C1 segment of cervical spinal cord (tissue), 14 donors: ENCODE results near the gene NSG1.
"Not testable (repeated sequence)": the region's sequence is repeated elsewhere in the genome, so short reads cannot be mapped to it uniquely, and the experiment has no call there.

Experiments
- DNase-seq, 14 donors: peaks; one replicate each; lab custom pipeline; 2025; lab: John Stamatoyannopoulos, UW

The NSG1 gene

DNA sequence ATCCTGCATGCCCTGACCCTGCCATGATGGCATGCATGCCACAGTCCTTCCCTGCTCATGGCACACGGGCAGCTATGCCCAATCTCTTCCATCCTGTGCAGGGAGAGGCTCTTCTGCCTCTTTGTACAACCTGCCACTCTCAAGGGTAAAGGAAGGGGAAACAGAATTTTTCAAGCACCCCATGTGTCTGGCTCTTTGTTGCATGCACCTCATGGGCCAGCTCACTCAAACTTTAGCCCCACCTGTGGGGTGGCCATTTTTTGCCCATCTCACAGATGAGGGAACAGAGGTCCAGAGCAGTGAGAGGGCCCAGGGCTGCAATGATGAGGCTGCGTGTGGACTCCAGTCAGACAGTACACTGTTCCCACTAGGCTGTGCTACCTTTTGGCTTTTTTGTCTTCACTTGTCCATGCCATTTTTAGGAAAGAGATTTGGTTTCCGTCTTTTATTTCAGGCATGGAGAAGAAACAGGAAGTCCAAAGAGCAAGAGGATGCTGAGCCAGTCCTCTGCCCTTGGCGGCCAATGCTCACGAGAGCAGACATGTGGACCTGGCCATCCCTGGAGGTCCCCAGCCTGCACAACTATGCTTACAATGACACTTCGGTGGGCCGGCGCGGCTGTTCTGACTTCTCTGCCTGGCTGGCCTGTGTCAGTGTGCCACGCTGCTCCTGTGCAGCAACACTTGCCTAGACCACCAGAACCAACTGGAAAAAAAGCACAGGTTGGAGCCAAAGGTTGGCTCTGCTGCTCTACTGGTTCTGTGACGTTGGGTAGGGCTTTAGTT lies 45.6 kb downstream of the NSG1 start:
- DNase-seq, result no peak

GRCh38 chr4:4433941-4434340 lies 47.0 kb downstream of the NSG1 start:
- DNase-seq, result no peak

DNA sequence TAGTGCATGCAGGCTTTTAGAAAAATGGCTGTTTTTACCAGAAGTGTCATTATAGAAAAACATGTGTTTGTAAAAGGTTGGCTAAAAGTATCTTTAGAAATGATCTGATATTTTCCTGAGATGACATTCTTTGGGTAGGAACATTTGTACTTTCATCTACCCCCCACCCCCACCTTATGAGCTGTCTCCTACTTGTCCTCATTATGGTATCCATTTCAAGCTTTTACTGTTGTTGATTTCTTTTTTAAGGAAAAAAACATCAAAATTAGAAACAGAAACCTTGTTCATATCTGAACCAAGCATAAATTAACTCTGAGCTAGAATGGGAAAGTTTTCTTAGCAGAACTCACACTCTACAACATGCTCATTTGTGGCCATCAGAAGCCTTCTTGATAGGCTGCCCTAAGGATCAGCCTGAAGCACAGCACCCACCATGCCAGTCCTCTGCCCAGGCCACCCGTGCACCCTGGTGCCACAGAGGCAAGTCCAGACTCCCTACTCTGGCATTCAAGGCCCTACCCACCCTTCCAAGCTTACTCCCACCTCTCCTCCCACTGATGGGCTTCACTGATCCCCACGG lies 49.4 kb downstream of the NSG1 start:
- no peak for DNase-seq

DNA sequence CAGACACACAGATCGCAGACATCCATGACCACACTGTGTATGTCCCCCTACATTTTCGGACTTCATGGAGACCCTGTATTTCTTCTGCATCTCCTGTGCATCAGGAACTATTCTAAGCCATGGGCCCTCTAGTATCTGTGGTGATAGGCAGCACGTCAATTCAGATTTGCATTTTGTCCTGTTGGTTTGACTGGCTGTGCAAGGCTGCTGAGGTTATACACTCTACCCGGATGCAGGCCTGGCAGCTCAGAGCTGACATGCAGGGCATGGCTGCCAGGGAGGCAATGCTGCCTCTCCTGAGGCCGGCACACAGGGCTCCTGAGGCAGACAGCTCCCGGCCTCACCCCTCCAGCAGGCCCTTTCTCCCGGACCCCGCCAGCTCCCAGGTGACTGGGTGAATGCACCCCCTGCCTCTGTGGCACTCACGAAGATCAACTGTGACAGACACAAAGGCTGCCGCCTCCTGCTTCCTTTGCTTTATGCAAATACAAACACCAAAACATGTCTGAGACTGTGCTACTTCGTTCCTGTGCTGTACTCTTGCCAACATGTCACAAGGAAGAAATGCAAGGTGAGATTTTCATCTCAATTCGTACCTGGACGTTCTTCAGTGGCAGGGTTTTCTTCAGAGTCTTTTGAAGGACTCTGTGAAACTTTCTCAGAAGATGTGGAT lies 51.0 kb downstream of the NSG1 start:
- DNase-seq, result no peak

DNA sequence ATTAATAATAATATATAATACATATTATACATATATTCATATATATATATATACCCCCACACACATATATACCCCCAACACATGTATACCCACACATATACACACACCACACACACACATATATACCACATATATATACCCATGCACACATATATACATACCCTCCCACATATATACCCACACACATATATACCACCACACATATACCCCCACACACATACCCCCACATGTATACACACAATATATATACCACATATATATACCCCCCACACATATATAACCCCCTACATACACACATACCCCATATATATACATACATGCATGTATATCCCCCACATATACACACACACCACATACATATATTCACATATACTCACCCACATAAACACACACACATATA lies 52.0 kb downstream of the NSG1 start:
- DNase-seq, result no peak

GRCh38 chr4:4439782-4440181 lies 52.9 kb downstream of the NSG1 start:
- DNase-seq, result no peak

- DNase-seq, result no peak
Measured at GRCh38 chr4:4440333-4441061, 53.6 kb downstream of the NSG1 start.

DNA sequence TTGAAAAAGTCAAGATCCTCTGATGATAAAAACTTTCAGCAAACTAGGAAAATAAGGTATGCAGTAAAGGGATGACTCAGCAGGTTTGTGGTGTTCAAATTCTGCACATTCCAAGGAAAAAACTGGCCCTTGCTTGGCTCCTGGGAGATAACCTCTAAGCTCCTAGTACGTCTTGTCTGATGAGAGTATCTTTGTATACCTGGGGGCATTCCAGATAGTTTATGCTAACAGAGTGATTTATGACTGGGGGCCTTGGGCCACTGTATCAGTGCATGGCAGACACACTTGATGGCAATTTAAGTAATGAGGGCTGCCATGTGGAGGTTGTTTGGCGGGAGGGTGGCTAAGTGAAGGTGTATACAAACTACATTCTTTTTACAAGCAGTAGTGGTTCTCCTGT lies 56.9 kb downstream of the NSG1 start:
- no peak for DNase-seq

DNA sequence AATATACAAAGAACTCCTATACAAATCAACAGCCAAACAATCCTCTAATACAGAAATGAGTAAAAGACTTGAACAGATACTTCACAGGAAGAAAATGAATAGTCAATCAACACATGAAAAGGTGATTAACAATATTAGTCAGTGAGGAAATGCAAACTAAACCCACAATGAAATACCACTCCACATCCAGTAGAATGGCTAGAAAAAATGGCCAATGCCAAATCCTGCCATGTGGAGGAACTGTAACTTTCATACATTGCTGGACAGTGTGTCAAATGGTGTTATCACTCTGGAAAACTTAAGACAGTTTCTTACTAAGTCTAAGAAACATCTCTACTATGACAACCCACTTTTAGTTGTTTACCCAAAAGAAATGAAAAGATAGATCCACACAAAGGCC lies 59.5 kb downstream of the NSG1 start:
- DNase-seq, result no peak

DNA sequence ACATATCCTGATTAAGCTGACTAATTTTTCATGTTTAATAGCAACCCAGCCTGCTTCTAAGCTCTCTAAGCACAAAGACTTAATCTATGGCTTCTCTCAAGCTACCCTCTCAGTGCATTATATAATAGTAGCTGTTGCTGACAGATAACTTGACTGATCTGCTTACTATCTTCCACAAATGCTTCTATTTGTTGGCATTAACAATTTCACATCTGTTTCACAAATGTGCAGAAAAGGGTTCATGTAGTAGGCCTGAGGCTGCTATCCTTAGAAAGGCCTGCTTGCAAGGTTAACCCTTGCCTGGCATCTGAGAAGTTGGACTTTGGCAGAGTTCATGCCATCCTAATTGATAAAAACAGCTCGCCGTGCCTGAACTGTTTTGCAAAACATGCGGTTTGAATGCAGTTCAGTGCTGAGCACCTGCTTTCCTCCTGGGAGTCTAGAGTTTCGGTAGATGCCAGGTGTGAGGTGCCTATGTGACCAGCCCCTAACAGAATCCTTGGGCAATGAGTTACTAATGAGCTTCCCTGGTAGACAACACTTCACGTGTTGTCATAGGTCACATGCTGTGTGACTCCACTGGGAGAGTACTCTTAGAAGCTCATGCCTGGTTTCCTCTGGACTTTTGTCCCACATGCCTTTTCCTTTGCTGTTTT lies 68.4 kb downstream of the NSG1 start:
- DNase-seq, result no peak

DNA sequence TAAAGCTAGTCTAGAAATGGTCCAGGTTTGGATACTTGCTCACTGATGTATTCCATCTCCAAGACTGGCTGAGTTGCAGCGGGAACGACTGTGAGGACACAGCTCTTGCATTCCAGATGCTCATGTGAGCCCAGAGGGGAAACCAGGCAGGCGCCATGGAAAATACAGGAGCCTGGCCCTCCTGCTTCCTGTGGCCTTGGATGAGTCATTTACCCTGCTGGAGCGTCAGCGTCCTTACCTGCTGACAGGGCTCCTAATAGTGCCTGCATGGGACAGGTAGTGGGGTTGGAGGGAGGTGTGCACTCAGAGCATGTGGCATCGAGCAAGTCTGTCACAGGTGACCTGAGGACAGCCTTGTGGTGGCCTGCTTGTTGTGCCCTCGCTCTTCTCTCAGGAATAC lies 69.4 kb downstream of the NSG1 start:
- no peak for DNase-seq

DNA sequence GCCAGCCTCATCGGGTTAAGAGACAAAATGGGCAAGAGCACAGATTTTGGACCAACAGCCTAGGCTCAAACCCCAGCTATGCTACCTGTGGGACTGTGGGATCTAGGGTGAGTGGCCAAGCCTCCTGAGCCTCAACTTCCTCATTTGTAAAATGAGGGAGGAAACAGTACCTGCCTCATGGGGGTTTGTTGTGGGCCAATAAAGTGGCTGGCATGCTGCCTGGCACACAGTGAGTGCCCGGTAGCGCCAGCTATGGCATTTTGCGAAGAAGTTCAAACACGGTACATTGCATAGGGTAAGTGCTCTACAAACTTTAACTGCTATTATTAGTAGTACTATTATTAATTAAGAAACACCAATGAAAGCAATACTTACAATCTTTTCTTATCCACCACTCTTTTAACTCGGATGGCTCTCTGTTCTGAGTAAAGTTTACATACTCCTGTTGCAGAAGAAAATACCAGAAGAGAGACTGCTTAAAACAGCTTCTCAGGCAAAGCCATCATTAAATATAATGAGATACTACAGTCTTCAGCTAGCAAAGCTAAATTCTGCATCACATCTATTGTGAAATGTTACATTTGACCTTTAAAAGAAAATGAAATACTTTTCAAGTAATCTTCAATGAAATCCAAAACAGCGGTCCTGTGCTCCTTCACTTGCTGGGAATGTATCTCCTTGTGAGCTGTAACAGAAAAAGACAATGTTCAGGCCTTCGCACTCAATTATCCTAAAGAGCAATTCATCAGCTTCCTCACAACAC lies 70.1 kb downstream of the NSG1 start:
- no peak for DNase-seq

DNA sequence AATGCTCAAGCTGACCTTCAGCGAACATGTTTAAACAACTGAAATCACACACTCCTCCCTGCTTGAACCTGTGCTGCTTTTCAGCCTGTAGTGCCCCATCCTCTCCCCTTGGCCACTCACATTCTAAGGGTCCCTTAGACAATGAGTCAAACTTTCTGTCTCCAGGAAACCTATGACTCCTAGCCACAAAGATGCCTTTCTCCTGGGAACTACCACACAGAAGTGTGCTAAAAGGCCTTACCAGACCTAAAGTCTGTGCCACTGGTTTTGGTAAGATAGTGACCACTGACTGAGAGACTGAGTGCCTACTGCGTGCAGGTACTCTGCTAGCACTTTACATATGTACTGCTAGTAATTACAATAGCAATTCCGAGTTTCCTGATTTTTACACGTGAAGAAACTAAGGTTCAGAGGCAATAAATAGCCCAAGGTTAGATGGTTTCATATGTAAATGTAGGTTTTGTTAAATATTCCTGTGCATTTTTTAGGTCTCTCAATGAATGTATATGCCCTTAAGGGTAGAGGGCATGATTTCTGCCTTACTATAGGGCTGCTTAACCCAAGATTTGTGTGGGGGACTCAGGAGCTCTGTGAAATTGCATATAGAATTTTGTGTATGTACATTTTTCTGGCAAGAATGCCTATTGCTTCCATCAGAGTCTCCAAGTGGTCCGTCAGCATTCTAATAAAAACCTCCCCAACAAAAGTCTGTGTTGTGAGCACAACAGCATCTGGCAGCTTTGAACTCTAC lies 71.1 kb downstream of the NSG1 start:
- DNase-seq, result no peak

- no peak for DNase-seq
Measured at GRCh38 chr4:4459181-4459580, 72.3 kb downstream of the NSG1 start.

DNA sequence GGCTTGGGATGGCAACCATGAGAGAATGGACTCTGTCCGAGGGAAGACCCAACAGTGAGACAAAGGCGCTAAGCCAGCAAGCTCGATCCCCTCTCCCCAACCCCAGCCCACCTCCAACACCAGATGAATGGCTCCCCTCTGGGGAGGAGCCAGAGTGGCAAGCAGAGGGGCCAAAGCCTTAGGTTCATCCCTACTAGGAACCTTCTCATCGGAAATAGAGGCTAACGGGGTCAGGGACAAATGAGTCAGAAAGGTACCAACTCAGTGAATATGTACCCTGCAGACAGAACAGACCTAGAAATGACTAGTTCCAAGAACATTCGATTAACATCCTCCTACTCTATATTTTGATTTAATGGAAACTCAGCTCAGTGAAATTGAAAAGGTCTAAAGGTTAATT lies 73.9 kb downstream of the NSG1 start:
- DNase-seq, result no peak

DNA sequence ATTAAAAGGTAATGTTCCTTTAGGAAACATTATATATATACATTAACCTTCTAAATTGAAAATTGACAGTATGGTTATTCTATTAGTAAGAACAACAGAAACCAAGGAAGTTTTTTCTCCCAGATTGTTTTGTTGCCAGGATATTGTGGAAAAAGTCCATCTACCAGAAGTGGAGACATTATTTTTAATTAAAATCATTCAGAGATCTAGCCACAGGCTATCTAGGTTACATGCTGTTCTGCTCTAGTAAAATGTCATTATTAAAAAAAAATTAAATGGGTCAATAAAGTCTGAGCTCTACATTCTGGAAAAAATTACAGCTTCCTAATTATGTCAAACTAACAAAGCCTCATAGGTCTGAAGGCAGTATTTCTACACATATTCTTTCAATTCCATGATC lies 74.3 kb downstream of the NSG1 start:
- no peak for DNase-seq

GRCh38 chr4:4461850-4462249 lies 74.9 kb downstream of the NSG1 start:
- DNase-seq, result peak in 1 of 14 donors; percentile 3

DNA sequence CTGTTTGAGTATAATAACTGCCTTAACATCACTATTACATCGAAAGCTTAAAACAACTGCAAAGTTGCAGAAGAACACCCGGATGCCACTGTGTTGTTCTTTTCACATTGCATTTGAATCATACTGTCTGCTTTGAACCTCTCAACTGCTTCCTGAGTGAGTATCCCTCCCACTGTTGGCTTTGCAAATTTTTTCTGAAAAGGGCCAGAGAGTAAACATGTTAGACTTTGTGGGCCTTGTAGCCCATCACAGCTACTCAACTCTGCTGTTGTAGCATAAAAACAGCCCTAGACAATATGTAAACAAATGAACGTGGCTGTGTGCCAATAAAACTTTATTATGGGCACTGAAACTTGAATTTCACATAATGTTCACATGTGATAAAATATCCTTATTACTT lies 76.1 kb downstream of the NSG1 start:
- DNase-seq, result no peak

DNA sequence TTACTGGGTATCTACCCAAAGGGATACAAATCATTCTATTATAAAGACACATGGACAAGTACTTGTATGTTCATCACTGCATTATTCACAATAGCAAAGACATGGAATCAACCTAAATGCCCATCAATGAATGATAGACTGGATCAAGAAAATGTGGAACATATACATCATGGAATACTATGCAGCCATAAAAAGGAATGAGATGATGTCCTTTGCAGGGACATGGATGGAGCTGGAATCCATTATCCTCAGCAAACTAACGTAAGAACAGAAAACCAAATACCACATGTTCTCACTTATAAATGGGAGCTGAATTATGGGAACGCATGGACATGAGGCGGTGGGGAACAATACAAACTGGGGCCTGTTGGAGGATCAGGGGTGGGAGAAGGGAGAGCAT lies 78.3 kb downstream of the NSG1 start:
- not testable (repeated sequence) for DNase-seq
